ENCODE measurements around the gene MTHFSD.

Gene MTHFSD

GRCh38 chr16:86549893-86550190, 5.2 kb downstream of the MTHFSD start:
- no peak for DNase-seq

GRCh38 chr16:86549076-86549892, 5.8 kb downstream of the MTHFSD start:
- no peak for DNase-seq

GRCh38 chr16:86547286-86547685, 7.7 kb downstream of the MTHFSD start:
- DNase-seq: no peak

GRCh38 chr16:86546638-86547013, 8.4 kb downstream of the MTHFSD start:
- no peak for DNase-seq

GRCh38 chr16:86545954-86546637, 8.9 kb downstream of the MTHFSD start:
- DNase-seq: no peak

- no peak for DNase-seq
These were observed 9.6 kb downstream of the MTHFSD start for GRCh38 chr16:86545481-86545880.

GRCh38 chr16:86542756-86543750, 12.0 kb downstream of the MTHFSD start:
- no peak for DNase-seq

GRCh38 chr16:86541560-86541959, 13.5 kb downstream of the MTHFSD start:
- DNase-seq: no peak

GRCh38 chr16:86540894-86541293, 14.1 kb downstream of the MTHFSD start:
- DNase-seq: no peak

- no peak for DNase-seq
These were observed 16.7 kb downstream of the MTHFSD start for GRCh38 chr16:86538196-86538780.

GRCh38 chr16:86537486-86537885, 17.5 kb downstream of the MTHFSD start:
- DNase-seq: no peak

- DNase-seq: no peak
These were observed 18.4 kb downstream of the MTHFSD start for GRCh38 chr16:86536621-86537020.

- no peak for DNase-seq
These were observed 20.0 kb downstream of the MTHFSD start for GRCh38 chr16:86534779-86535615.

GRCh38 chr16:86533767-86534351, 21.2 kb downstream of the MTHFSD start:
- DNase-seq: no peak

GRCh38 chr16:86533076-86533475, 22.0 kb downstream of the MTHFSD start:
- no peak for DNase-seq

GRCh38 chr16:86532526-86532815, 22.6 kb downstream of the MTHFSD start:
- DNase-seq: no peak

- no peak for DNase-seq
These were observed 23.2 kb downstream of the MTHFSD start for GRCh38 chr16:86531641-86532525.

- no peak for DNase-seq
These were observed 23.9 kb downstream of the MTHFSD start for GRCh38 chr16:86531191-86531545.

GRCh38 chr16:86530251-86531190, 24.5 kb downstream of the MTHFSD start:
- DNase-seq: no peak

Measured in fibroblast of skin of back (primary cell).